HG03060 (cell line): ENCODE measurements around the gene OSBPL5.

Experiments
- ATAC-seq: cut with Tn5 transposase; IDR thresholded peaks from one replicate; pipeline ENCODE4 v1.9.1; 2021; ENCODE audit warnings: low read depth, moderate number of reproducible peaks; ENCODE audit not compliant: unreplicated experiment

The OSBPL5 gene

GRCh38 chr11:3108183-3108721, 56.9 kb downstream of the OSBPL5 start:
- no peak for ATAC-seq

GRCh38 chr11:3107608-3108182, 57.4 kb downstream of the OSBPL5 start:
- no peak for ATAC-seq

DNA sequence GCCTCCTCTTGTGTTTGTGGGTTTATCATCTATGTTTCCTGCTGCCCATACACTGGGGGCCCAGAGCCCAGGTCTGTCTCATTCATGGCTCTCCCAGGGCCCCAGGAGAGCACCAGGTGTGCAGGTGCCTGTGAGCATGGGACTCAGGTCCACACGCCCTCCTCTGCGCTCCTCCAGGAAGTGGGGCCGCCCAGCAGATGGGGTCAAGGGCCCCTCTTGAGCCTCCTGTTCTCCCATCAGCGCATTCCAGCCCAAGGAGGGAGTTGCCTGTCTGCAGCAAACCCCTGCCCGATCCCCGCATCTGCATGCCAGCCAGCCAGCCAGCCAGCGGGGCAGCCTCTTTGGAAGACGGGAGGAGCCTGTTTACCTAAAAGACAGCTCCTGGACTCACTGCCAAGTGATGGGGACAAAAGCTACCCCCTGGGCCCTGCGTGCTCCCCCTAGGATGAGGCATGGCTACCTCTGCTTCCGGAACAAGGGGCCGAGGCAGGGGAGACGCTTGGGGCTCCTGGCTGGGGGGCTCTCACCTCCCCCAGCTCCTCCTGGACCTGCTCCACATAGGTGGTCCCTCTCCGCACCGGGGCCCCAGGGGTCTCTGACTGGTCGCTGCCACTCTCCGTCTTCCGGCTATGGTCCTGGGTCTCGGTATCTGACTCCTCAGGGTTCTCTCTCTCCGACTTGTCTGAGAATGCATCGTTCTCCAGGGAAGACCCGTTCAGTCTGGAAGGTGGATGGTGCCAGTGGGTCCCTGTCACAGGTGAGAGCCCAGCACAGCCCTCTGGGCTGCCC, 58.2 kb downstream of the OSBPL5 start:
- ATAC-seq, result no peak

GRCh38 chr11:3105791-3106735, 59.0 kb downstream of the OSBPL5 start:
- ATAC-seq, result no peak

GRCh38 chr11:3104961-3105790, 59.9 kb downstream of the OSBPL5 start:
- no peak for ATAC-seq

DNA sequence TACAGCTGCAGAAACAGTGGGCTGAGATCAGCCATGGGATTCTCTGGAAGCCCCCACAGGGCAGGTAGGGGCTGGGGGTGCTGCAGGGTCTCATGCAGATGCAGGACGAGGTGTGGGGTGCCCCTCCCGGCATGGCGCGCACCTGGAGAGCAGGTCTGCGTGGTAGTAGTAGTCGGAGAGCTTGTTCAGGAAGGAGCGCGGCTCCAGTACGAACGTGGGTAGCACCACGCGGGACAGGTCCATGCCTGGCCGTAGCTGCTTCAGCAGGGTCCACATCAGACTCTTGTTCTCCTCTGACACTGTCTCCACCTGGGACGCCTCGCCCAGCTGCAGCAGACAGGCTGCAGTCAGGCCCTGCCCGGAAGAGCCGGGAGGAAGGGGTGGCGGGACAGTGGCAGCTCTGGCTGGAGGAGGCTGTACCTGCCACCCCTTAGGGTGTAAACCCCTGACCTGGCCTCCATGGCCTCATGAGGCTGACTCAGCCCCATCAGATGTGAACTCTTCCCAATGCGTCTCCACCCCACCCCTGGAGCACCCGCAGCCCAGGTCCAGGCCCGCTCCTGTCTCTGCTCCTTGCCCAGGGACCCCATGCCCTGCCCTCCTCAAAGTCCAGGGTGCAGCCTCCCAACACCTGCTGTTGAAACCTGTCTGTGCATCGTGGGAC, 60.9 kb downstream of the OSBPL5 start:
- no peak for ATAC-seq

GRCh38 chr11:3103076-3103475, 62.0 kb downstream of the OSBPL5 start:
- ATAC-seq, result no peak

DNA sequence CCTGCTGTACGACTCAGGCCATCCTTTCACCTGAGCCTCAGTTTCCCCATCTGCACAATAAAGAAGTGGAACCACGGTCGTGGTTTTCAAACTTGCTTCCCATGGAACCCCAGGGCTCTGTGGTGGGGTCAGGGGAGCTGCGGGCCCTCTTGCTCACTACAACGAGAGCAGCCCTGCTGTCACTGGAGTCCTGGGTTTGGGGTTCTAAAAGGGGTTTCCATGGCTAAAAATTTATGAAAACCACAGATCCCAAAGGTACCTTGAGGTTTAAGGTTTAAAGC, 62.5 kb downstream of the OSBPL5 start:
- no peak for ATAC-seq

- no peak for ATAC-seq
These were observed 63.0 kb downstream of the OSBPL5 start for GRCh38 chr11:3101921-3102640.

- no peak for ATAC-seq
These were observed 65.9 kb downstream of the OSBPL5 start for GRCh38 chr11:3099178-3099577.

DNA sequence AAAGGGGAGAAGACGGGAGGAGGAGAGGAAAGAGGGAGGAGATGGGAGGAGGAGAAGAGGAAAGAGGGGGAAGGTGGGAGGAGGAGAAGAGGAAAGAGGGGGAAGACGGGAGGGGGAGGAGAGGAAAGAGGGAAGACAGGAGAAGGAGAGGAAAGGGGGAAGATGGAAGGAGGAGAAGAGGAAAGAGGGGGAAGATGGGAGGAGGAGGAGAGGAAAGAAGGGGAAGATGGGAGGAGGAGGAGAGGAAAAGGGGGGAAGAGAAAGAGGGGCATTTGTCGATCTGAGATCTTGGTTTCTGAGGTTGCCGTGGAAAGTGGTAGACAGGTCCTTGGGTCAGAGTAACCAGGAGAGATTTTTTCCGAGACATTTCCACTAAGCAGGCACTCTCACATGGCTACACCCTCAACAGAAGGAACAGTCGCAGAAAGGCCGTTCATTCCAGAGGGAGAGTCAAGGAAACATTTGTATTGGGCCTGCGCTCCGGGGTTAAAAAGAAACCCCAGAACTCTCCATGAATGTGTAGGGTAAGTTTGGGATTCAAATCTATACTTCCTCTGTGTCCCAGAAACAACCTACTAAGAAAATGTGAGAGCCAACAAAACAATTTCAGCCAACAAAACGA, 68.1 kb downstream of the OSBPL5 start:
- no peak for ATAC-seq

- no peak for ATAC-seq
These were observed 69.3 kb downstream of the OSBPL5 start for GRCh38 chr11:3095712-3096361.

- no peak for ATAC-seq
These were observed 70.8 kb downstream of the OSBPL5 start for GRCh38 chr11:3094223-3094824.

GRCh38 chr11:3093281-3094191, 71.6 kb downstream of the OSBPL5 start:
- ATAC-seq, result no peak

DNA sequence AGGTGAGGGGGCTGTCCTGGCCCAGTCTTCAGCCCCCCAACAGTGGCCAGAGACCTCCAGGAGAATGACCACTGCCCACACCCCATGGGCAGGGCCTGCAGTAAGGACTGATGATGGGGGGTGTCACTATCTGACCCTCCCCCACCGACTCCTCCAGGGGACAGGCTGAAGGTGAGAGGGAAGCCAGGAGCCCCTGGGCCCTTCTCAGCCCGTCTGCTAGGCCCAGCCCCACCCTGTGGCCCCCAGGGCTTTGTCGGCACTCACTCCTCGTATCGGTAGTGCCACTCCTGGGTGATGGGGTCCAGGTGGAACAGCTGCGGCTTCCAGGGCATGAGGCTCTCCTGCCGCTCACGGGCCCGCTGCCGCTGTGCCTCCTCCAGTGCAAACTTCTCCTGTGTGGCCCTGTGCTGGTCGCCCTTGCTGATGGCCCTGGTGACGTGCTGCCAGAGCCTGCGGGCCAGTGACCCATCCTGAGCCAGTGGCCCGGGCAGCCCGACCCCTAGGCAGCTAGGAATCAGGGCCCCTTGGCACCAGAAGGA, 72.4 kb downstream of the OSBPL5 start:
- no peak for ATAC-seq

- ATAC-seq, result no peak
These were observed 73.1 kb downstream of the OSBPL5 start for GRCh38 chr11:3091846-3092602.
